ENCODE measurements around the gene SST. TPM values are rescaled to one million over a fixed set of nuclear protein-coding genes. Genes with fewer than 3 reads are reported as not detected.

SST gene
- 0.89 TPM for total RNA-seq

DNA sequence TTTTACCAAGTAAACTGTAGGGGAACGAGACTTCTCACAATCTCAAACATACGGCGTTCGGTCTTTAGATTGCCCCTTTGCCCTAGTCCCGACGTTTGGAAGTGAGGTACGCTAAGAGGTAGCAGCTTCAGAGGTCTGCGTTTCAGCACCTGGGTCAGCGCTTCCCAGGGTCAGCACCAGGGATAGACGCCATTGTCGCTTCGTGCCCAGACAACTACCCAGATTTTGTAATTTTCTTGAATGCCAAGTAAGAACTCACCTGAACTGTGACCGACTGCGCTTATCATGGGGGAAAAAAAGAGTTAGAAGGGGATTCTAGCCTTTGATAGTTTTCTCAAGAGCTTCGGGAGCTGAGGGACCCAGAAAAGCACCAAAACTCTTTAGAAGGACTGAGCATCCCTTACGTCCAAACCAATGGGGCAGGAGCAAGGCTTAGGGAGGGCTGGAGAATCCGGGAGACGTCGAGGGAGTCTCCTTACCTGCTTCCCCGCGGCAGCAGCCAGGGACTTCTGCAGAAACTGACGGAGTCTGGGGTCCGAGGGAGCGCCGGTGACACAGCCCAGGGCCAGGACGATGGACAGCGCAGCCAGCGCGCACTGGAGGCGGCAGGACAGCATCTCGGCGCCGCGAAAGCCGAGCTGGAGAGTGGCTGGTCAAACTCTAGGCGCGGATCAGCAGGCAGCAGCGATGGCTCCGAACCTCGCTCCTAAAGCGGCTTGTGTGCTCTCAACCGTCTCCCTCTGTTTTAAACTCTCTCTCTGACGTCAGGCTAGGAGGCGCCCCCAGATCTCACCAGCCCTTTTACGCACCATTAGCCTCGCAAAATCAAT lies at the start of gene SST:
Gene SST, minus strand, starts transcription at position 720 of the 830 bp plus-strand sequence. Its CDS starts 103 bp downstream, at position 617.
- DNase-seq, result no peak

GRCh38 chr3:187719628-187720336 lies 49.6 kb upstream of the SST start:
- no peak for DNase-seq

- DNase-seq, result no peak
Observed at GRCh38 chr3:187718802-187719201, 48.6 kb upstream of the SST start.

DNA sequence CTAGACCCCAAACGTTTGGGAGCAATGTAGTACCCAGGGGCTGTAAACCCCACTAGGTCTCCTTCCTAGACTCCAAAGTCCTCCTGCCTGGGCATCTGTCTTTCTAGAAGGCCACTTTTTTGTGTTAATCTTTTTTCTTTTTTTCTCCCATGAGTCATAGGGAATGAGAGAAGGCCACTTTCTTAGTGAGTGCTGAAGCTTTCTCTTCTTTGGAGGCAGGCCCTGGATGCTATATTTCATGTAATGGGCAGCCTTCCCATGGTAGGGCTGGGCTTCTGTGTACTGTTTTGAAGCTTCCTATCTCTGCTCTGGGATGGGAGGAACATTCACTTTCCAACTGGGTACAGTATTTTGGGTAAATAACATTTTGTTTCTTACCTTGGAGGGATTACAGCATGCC lies 47.4 kb upstream of the SST start:
- no peak for DNase-seq

DNA sequence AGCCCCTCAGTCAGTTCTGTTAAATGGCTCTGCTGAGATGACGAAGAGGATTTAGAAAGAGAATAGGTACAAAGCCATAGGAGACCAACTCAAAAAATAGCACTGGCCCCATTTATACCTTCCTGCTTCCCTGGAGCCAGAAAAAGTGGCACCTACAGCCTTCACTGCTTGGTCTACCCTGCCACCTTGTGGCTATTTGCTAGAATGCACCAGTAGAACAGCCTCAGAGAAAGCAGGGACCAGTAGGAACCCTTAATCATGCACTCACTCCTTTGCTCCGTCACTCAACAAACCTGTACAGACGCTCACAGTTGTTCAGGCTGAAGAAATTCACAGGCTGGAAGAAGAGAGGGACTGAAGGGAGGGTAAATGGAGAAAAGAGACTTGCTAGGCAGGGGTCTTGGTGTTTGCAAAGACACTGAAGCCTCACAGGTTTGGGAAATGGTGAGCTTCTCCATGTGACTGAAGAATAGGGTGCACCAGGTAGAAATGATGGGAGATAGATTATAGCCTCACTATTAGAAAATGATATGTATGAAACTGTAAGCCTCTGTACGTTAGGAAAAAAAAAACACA lies 44.3 kb upstream of the SST start:
- DNase-seq, result no peak

DNA sequence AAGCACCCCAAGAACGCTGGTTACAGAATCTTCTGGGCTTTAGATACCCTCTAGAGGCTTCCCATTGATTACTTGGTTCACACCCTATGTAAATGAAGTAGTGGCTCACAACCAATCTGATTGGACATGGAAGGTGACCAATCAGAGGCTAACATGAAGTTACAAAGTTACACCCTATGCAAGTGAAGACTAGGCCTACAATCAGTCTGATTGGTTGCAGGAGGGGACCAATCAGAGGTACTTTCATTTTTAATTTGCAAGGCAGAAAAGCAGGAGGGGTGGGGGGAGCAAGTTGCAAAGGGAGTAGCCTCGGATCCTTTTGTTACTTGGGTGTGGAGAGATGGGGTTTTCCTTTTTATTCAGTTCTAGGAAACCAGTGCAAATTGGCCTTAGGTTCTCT lies 43.3 kb upstream of the SST start:
- no peak for DNase-seq

GRCh38 chr3:187709155-187709554 lies 39.0 kb upstream of the SST start:
- DNase-seq, result no peak

DNA sequence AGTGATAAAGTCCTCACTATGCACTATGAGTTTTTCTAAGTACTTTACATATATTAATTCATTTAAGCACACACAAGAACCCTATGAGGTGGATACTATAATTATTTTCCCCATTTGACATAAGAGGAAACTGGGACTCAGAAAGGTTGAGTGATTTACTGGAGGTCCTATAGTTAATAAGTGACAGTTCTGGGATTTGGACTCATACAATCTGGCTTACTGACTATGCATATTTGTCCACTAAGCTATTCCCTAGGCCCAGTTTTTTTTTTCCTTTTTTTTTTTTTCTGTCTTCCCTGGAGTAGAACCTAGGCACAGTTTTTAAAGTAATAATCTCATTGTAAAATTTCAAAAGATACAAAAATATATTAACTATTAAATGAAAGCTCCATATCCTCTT lies 38.5 kb upstream of the SST start:
- DNase-seq, result no peak

GRCh38 chr3:187706971-187707370 lies 36.8 kb upstream of the SST start:
- no peak for DNase-seq

GRCh38 chr3:187705164-187705563 lies 35.0 kb upstream of the SST start:
- no peak for DNase-seq

DNA sequence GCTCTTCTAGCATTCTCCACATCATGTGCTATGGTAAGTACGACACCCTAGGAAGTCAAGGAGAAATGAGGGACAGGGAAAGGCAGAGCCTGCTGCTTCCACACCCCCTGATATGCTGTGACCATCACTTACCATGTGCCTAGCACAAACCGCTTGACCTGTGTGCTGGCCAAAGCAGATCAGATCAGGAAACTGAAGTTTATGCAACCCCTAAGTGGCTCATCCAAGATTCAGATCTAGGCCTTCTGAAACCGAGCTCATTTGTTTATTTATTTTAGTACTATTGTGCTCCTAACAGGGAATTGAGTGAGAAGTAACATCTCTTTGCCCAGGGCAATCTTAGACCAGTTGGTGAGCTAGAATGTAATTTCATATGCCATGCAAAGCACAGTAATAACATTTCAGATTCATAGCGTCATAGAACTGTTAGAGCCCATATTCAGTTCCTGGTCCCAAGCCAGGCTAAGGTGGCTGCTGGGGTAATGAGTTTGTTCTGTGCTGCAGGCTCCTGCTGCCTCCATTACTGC lies 32.4 kb upstream of the SST start, which contains the start of gene RTP2:
Gene RTP2, minus strand, starts transcription at position 51 of the 527 bp plus-strand sequence. CDS start 429 bp downstream, outside the sequence.
- no peak for DNase-seq

- no peak for DNase-seq
Observed at GRCh38 chr3:187700249-187700648, 30.1 kb upstream of the SST start.

GRCh38 chr3:187698499-187699399 lies 28.6 kb upstream of the SST start:
- no peak for DNase-seq

DNA sequence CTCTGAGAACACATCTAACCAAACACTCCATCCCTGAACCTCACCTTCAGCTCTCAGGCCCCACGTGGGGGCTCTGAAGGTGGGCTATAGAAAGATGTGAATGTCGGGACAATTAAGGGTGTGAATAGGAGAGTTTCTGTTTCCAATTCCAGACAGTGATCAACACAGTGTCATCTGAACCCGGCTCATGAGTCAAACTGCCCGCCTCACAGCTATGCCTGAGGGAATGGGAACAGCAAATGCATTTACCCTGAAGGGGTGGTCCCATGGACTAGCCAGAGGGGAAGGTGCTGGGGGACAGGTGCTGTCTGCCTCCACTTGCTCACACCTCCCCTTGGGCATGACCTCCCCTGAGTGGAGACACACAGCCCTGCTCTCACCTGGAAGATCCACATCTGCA lies 25.8 kb upstream of the SST start:
- no peak for DNase-seq

- no peak for DNase-seq
Observed at GRCh38 chr3:187695449-187695848, 25.3 kb upstream of the SST start.

- DNase-seq, result no peak
Observed at GRCh38 chr3:187694801-187695200, 24.6 kb upstream of the SST start.

DNA sequence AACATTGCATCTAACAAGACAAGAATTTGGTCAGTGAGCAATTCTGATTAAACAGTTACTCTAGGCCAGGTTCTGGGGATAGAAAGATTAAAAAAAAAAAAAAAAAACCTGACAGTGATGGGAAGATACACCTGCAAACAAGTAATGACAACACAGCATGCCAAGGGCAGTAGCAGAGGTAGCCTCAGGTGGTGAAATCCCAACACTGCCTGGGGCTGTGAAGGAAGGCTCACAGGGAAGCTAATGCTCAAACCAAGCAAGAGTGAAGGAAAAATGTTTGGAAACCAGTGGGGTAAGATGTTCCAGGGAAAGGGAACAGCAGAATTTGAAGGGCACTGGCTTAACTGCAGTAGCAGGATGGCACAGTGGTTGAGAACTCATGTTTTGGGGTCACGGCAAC lies 23.2 kb upstream of the SST start:
- no peak for DNase-seq

GRCh38 chr3:187689984-187690383 lies 19.8 kb upstream of the SST start:
- DNase-seq, result no peak

- DNase-seq, result no peak
Observed at GRCh38 chr3:187686621-187687273, 16.6 kb upstream of the SST start.

GRCh38 chr3:187685948-187686347 lies 15.8 kb upstream of the SST start:
- DNase-seq, result no peak

DNA sequence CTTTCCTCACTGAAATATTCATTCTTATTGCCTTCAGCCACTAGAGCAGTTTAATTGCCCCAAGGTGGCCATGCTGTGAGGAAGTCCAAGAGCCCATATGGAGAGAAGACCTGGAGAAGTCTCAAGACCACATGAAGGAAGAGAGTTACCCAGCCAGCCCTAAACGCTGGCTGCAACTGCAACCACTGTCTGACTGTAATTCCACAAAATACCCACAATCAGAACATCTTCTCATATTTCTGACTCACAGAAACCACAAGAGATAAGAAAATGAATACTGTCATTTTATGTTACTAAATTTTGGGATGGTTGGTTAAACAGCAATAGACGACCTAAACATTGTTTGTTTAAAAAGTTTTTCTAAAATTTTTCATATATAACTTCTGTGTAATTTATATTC lies 14.7 kb upstream of the SST start:
- no peak for DNase-seq

All from skin of body (tissue), 2 donors.